ENCODE data around the gene CISD2.

GRCh38 chr4:102867278-102868152, 1.3 kb upstream of the CISD2 start:
- TF ChIP-seq CTCF (IDR thresholded peaks at IDR 0.05) (no peak), POLR2A (IDR thresholded peaks at IDR 0.05) (no peak)

Data from lower leg skin (tissue), 3 donors.